Gastrocnemius medialis (tissue), 4 donors: ENCODE measurements around the gene PRKAG2. TPM values are rescaled to one million over a fixed set of nuclear protein-coding genes. Genes with fewer than 3 reads are reported as not detected.

Experiments
- ATAC-seq, 2 donors: fragments of 150-250 bp; one replicate each; pipeline ENCODE4 v1.9.1; 2016
- DNase-seq, 2 donors: peaks; one replicate each; pipeline ENCODE4 v3.0.0-alpha.2; 2019
- H3K27ac ChIP-seq, 4 donors: fragments of 200-600 bp; sonication (generic); 1 replicate in 1 of 4; 2 replicates in 3 of 4; pipeline ENCODE4 v1.5.1; 2016 to 2018; ENCODE audit warnings: mild to moderate bottlenecking in 2 of 4, moderate library complexity in 1 of 4
- H3K27me3 ChIP-seq, 3 donors: fragments of 200-600 bp; sonication (generic) in 2 of 3; 1 replicate in 1 of 3; 2 replicates in 2 of 3; pipeline versions ENCODE4 v1.5.1 to v1.6.0; 2016 to 2019; ENCODE audit warnings: mild to moderate bottlenecking in 1 of 3, moderate library complexity in 1 of 3
- H3K36me3 ChIP-seq, 2 donors: fragments of 200-600 bp; sonication (generic) in 1 of 2; one replicate each; pipeline ENCODE4 v1.5.1; 2017 to 2018
- H3K4me1 ChIP-seq, 2 donors: fragments of 200-600 bp; sonication (generic) in 1 of 2; one replicate each; pipeline ENCODE4 v1.5.1; 2016 to 2017; ENCODE audit warnings: mild to moderate bottlenecking in 2 of 2
- H3K4me3 ChIP-seq, 4 donors: fragments of 200-600 bp; sonication (generic) in 3 of 4; 1 replicate in 1 of 4; 2 replicates in 3 of 4; pipeline ENCODE4 v1.5.1; 2016 to 2019; ENCODE audit warnings: mild to moderate bottlenecking in 2 of 4
- H3K9me3 ChIP-seq, 3 donors: fragments of 200-600 bp; sonication (generic) in 2 of 3; 1 replicate in 1 of 3; 2 replicates in 2 of 3; pipeline ENCODE4 v1.5.1; 2016 to 2019
- CTCF ChIP-seq, 5 experiments: fragments of 450-650 bp in 3 of 5; fragments of 200-600 bp in 2 of 5; sonication (generic) in 2 of 5; IDR thresholded peaks in 4 of 5; conservative IDR thresholded peaks in 1 of 5; 1 replicate in 4 of 5; 2 replicates in 1 of 5; pipeline ENCODE4 v1.5.1; 2016 to 2019; ENCODE audit warnings: antibody characterized with exemption in 5 of 5, mild to moderate bottlenecking in 3 of 5, moderate library complexity in 3 of 5
- POLR2A ChIP-seq, 2 donors: fragments of 450-650 bp; IDR thresholded peaks; one replicate each; pipeline ENCODE4 v1.6.1; 2017; ENCODE audit warnings: antibody characterized with exemption in 2 of 2, mild to moderate bottlenecking in 2 of 2, moderate library complexity in 2 of 2
- in situ Hi-C, 4 donors: fragments of 200-750 bp; cut with MboI; loops; one replicate each; pipeline versions ENCODE4 v1.15.0 to v1.8.0; 2017; ENCODE audit warnings: low sequenced_read_pairs in 4 of 4
- intact Hi-C: fragments of 100-400 bp; cut with DNase I; formaldehyde crosslinking; loops from one replicate; pipeline ENCODE4 v1.15.1; 2023; ENCODE audit warnings: low total_unique reads
- total RNA-seq, 4 donors: library from RNA; depleted of rRNA; stranded (reverse); fragments of >200 nt; gene quantifications; one replicate each; pipeline versions ENCODE4 v1.1.0 to v1.2.3, GENCODE V29; 2016

The PRKAG2 gene
- total RNA-seq, 4 donors from 2014 or later = 5.3 to 32.6 (median 13.9) TPM

- in situ Hi-C loops = no loop called here
- no peak overlapping the region for H3K4me3 ChIP-seq
- ATAC-seq (peak; percentile 41 to 61), DNase-seq (no peak)
- H3K27ac ChIP-seq = peak overlapping the region in 1 of 4 donors; percentile 14
- TF ChIP-seq POLR2A (IDR thresholded peaks at IDR 0.05) (no peak), CTCF (IDR thresholded peaks at IDR 0.05 in 4 of 5, conservative IDR thresholded peaks at IDR 0.05 in 1 of 5) (no peak)
- intact Hi-C loops = no loop called here
- no peaks in the 10 kb centered on the region for H3K9me3 ChIP-seq
- no peaks in the 10 kb centered on the region for H3K36me3 ChIP-seq
- no peaks in the 10 kb centered on the region for H3K27me3 ChIP-seq
- H3K4me1 ChIP-seq = no peaks in the 10 kb centered on the region
Observed at GRCh38 chr7:151665368-151665767, 211.5 kb downstream of the PRKAG2 start.

- Histone ChIP-seq H3K4me1 (no peaks in the 10 kb centered on the region), H3K27me3 (no peaks in the 10 kb centered on the region), H3K27ac (no peak overlapping the region), H3K4me3 (no peak overlapping the region), H3K36me3 (no peaks in the 10 kb centered on the region), H3K9me3 (no peaks in the 10 kb centered on the region)
- intact Hi-C loops = no loop called here
- DNase-seq (no peak), ATAC-seq (no peak)
- no peak for TF ChIP-seq CTCF (IDR thresholded peaks at IDR 0.05 in 4 of 5, conservative IDR thresholded peaks at IDR 0.05 in 1 of 5)
- no peak for TF ChIP-seq POLR2A (IDR thresholded peaks at IDR 0.05)
- in situ Hi-C loops = no loop called here
Observed at GRCh38 chr7:151664268-151664667, 212.6 kb downstream of the PRKAG2 start.

- Histone ChIP-seq H3K4me3 (no peak overlapping the region), H3K4me1 (no peaks in the 10 kb centered on the region), H3K9me3 (no peaks in the 10 kb centered on the region), H3K27ac (no peak overlapping the region), H3K27me3 (no peaks in the 10 kb centered on the region), H3K36me3 (no peaks in the 10 kb centered on the region)
- no peak for ATAC-seq
- TF ChIP-seq POLR2A (IDR thresholded peaks at IDR 0.05) = no peak
- TF ChIP-seq CTCF (IDR thresholded peaks at IDR 0.05 in 4 of 5, conservative IDR thresholded peaks at IDR 0.05 in 1 of 5) = no peak
- DNase-seq = no peak
- intact Hi-C loops (no loop called here), in situ Hi-C loops (no loop called here)
Observed at GRCh38 chr7:151663382-151664100, 213.4 kb downstream of the PRKAG2 start.

- no peak for TF ChIP-seq CTCF (IDR thresholded peaks at IDR 0.05 in 4 of 5, conservative IDR thresholded peaks at IDR 0.05 in 1 of 5)
- no peak for TF ChIP-seq POLR2A (IDR thresholded peaks at IDR 0.05)
- no peak for DNase-seq
- Histone ChIP-seq H3K9me3 (no peaks in the 10 kb centered on the region), H3K4me3 (no peak overlapping the region), H3K27me3 (no peaks in the 10 kb centered on the region), H3K4me1 (peaks cover 0 to 3% of the 10 kb centered on the region in 2 donors), H3K27ac (no peak overlapping the region), H3K36me3 (no peaks in the 10 kb centered on the region)
- in situ Hi-C loops (no loop called here), intact Hi-C loops (no loop called here)
- no peak for ATAC-seq
Observed at GRCh38 chr7:151662251-151662826, 214.6 kb downstream of the PRKAG2 start.
